ENCODE measurements around the gene SPTLC2. TPM values are rescaled to one million over a fixed set of nuclear protein-coding genes. Genes with fewer than 3 reads are reported as not detected.

Gene SPTLC2
- total and polyA plus RNA-seq, 2 experiments from 2014 or later: 33.6 to 34.2 TPM

DNA sequence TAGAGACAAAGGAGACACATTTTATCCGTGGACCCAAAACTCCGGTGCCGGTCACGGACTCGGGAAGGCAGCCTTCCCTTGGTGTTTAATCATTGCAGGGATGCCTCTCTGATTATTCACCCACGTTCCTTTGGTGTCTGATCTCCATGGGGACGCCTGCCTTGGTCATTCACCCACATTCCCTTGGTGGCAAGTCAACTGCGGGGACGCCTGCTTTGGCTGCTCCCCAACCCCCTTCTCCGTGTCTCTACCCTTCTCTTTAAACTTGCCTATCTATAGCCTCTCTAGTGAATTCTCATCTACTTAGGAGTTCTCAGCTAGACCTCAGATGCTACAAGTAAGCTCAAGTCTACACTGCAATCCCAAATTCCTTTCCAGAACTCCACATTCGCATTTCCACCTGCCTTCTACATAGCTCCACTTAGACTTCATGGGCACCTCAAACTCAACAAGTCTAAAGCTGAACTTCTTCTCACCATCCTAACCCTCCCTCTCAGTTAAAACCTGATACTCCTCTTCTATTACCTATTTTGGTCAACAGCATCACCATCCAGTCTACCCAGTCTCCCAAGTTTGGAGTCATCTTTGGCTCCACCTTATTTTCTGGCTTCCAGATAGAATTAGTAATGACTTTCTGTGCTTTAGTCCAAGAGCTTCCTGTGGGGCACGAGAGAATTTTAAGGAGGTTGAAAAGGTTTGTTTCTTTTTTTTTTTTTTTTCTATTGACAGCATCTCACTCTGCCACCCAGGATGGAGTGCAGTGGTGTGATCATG lies 14.4 kb downstream of the SPTLC2 start:
- H3K4me1 ChIP-seq (ENCODE audit: insufficient read depth): peaks cover 19% of the 10 kb centered on the region
- WGBS (ENCODE audit: low lambda C conversion rate, missing lambda C conversion rate): 98% methylated on average over 12 of the region's 12 CpGs

DNA sequence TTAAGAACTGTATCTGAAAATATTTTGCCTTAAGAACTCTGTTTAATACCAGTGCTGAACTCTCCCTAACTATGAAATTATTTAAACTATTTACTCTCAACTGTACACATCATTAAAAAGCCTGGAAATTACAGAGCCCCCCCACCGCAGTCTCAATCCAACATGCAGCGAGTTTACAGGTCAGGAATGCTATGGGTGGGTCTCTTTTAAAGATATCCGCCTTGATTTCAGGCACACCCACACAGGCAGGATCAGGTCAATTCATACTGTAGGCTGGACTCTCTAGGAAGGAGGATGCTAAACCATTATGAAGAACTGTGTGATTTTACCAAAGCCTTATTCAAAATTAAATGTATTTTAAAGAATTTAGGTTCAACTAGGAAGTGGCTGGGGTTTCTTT lies 16.5 kb downstream of the SPTLC2 start:
- DNase-seq (ENCODE audit: low spot score): no peak
- no peak overlapping the region for H3K4me3 ChIP-seq
- H3K4me1 ChIP-seq (ENCODE audit: insufficient read depth): peaks cover 12% of the 10 kb centered on the region
- 38% methylated on average over 3 of the region's 3 CpGs for WGBS (ENCODE audit: low lambda C conversion rate, missing lambda C conversion rate)
- TF ChIP-seq EZH2 (IDR thresholded peaks at IDR 0.05; ENCODE audit: borderline replicate concordance) (no peak), EZH2phosphoT487 (IDR thresholded peaks at IDR 0.05; ENCODE audit: low read depth, severe bottlenecking, unreplicated experiment) (no peak)
- TF ChIP-seq, protein P1, sequence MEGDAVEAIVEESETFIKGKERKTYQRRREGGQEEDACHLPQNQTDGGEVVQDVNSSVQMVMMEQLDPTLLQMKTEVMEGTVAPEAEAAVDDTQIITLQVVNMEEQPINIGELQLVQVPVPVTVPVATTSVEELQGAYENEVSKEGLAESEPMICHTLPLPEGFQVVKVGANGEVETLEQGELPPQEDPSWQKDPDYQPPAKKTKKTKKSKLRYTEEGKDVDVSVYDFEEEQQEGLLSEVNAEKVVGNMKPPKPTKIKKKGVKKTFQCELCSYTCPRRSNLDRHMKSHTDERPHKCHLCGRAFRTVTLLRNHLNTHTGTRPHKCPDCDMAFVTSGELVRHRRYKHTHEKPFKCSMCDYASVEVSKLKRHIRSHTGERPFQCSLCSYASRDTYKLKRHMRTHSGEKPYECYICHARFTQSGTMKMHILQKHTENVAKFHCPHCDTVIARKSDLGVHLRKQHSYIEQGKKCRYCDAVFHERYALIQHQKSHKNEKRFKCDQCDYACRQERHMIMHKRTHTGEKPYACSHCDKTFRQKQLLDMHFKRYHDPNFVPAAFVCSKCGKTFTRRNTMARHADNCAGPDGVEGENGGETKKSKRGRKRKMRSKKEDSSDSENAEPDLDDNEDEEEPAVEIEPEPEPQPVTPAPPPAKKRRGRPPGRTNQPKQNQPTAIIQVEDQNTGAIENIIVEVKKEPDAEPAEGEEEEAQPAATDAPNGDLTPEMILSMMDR (IDR thresholded peaks at IDR 0.05; ENCODE audit: poor library complexity): no peak
- H3K79me2 ChIP-seq: peaks cover 83% of the 10 kb centered on the region
- H2AFZ ChIP-seq: no peak overlapping the region
- H3K9me3 ChIP-seq (ENCODE audit: low read depth): no peaks in the 10 kb centered on the region
- H3K4me2 ChIP-seq: no peak overlapping the region
- no peak overlapping the region for H3K27ac ChIP-seq
- no peaks in the 10 kb centered on the region for H4K20me1 ChIP-seq (ENCODE audit: insufficient read depth, poor library complexity, severe bottlenecking)
- H3K9me2 ChIP-seq (replicated peaks; ENCODE audit: insufficient read depth): no peaks in the 10 kb centered on the region
- no peaks in the 10 kb centered on the region for H3K27me3 ChIP-seq
- no peaks in the 10 kb centered on the region for H3K36me3 ChIP-seq (replicated peaks; ENCODE audit: insufficient read depth, low read depth)

More for the DNA sequence above, 14.4 kb downstream of the SPTLC2 start:
- TF ChIP-seq, protein P1 (IDR thresholded peaks at IDR 0.05; ENCODE audit: poor library complexity): no peak
- Histone ChIP-seq H3K27me3 (no peaks in the 10 kb centered on the region), H3K9me2 (replicated peaks; ENCODE audit: insufficient read depth) (no peaks in the 10 kb centered on the region), H3K79me2 (peaks cover 84% of the 10 kb centered on the region), H4K20me1 (ENCODE audit: insufficient read depth, poor library complexity, severe bottlenecking) (no peaks in the 10 kb centered on the region), H3K4me2 (no peak overlapping the region), H3K4me3 (no peak overlapping the region), H3K9me3 (ENCODE audit: low read depth) (no peaks in the 10 kb centered on the region), H2AFZ (no peak overlapping the region), H3K36me3 (replicated peaks; ENCODE audit: insufficient read depth, low read depth) (no peaks in the 10 kb centered on the region), H3K27ac (no peak overlapping the region)
- DNase-seq (ENCODE audit: low spot score): no peak

- H3K9me3 ChIP-seq (ENCODE audit: low read depth): no peaks in the 10 kb centered on the region
- H3K27ac ChIP-seq: no peak overlapping the region
- H3K4me2 ChIP-seq: no peak overlapping the region
- H2AFZ ChIP-seq: no peak overlapping the region
- 70% methylated on average over 4 of the region's 4 CpGs for WGBS (ENCODE audit: low lambda C conversion rate, missing lambda C conversion rate)
- no peak overlapping the region for H3K4me3 ChIP-seq
- H3K9me2 ChIP-seq (replicated peaks; ENCODE audit: insufficient read depth): no peaks in the 10 kb centered on the region
- H3K27me3 ChIP-seq: no peaks in the 10 kb centered on the region
- peaks cover 12% of the 10 kb centered on the region for H3K4me1 ChIP-seq (ENCODE audit: insufficient read depth)
- DNase-seq (ENCODE audit: low spot score): no peak
- TF ChIP-seq, protein P1 (IDR thresholded peaks at IDR 0.05; ENCODE audit: poor library complexity): no peak
- TF ChIP-seq EZH2 (IDR thresholded peaks at IDR 0.05; ENCODE audit: borderline replicate concordance): no peak
- no peak for TF ChIP-seq EZH2phosphoT487 (IDR thresholded peaks at IDR 0.05; ENCODE audit: low read depth, severe bottlenecking, unreplicated experiment)
- no peaks in the 10 kb centered on the region for H4K20me1 ChIP-seq (ENCODE audit: insufficient read depth, poor library complexity, severe bottlenecking)
- H3K36me3 ChIP-seq (replicated peaks; ENCODE audit: insufficient read depth, low read depth): no peaks in the 10 kb centered on the region
- peaks cover 77% of the 10 kb centered on the region for H3K79me2 ChIP-seq
Observed at GRCh38 chr14:77598366-77599070, 17.9 kb downstream of the SPTLC2 start.
